SU-DHL-6 (cell line): ENCODE results near the gene GNAI1.

ENCODE experiments used
- H2AFZ ChIP-seq: fragments of 200-600 bp; sonication (generic); 2 replicates; pipeline ENCODE4 v1.6.1; 2014; ENCODE audit warnings: low read depth, mild to moderate bottlenecking, moderate library complexity, mixed read lengths, antibody characterized with exemption, low read length; ENCODE audit not compliant: severe bottlenecking
- H3F3A ChIP-seq: fragments of 200-600 bp; shearing (Covaris generic); 2 replicates; pipeline ENCODE4 v1.6.0; 2016; ENCODE audit warnings: antibody characterized with exemption, mild to moderate bottlenecking; ENCODE audit not compliant: insufficient read depth
- H3K27ac ChIP-seq: fragments of 200-600 bp; sonication (generic); 2 replicates; pipeline ENCODE4 v1.5.1; 2016; ENCODE audit warnings: low read depth, mild to moderate bottlenecking, low read length, moderate library complexity, mixed read lengths
- H3K27me3 ChIP-seq: fragments of 200-600 bp; sonication (generic), shearing (Covaris generic); 2 replicates; pipeline ENCODE4 v1.6.0; 2014; ENCODE audit warnings: mild to moderate bottlenecking, low read length
- H3K36me3 ChIP-seq: fragments of 200-600 bp; sonication (generic); 2 replicates; pipeline ENCODE4 v1.6.1; 2014; ENCODE audit warnings: mild to moderate bottlenecking, low read length, mixed read lengths
- H3K4me2 ChIP-seq: fragments of 300-600, 200-600 bp; shearing (Covaris generic), sonication (generic); 2 replicates; pipeline ENCODE4 v1.6.0; 2014; ENCODE audit warnings: low read length, low read depth, mild to moderate bottlenecking; ENCODE audit not compliant: poor library complexity, severe bottlenecking
- H3K4me3 ChIP-seq: fragments of 200-600 bp; sonication (generic); 2 replicates; pipeline ENCODE4 v1.5.1; 2014; ENCODE audit warnings: antibody characterized with exemption, low read length, mild to moderate bottlenecking, mixed read lengths; ENCODE audit not compliant: insufficient read depth, poor library complexity, severe bottlenecking
- H3K79me2 ChIP-seq: fragments of 200-600 bp; sonication (generic); 2 replicates; pipeline ENCODE4 v1.6.1; 2014; ENCODE audit warnings: mild to moderate bottlenecking, low read length, moderate library complexity; ENCODE audit not compliant: insufficient read depth
- H3K9ac ChIP-seq: fragments of 200-600 bp; sonication (generic); 2 replicates; pipeline ENCODE4 v1.7.0; 2014; ENCODE audit warnings: mild to moderate bottlenecking, low read length
- H3K9me2 ChIP-seq: fragments of 200-600 bp; sonication (generic); replicated peaks from 2 replicates; pipeline ENCODE4 v1.6.1; 2014; ENCODE audit warnings: low read length; ENCODE audit not compliant: insufficient read depth
- H3K9me3 ChIP-seq: fragments of 200-600 bp; sonication (generic); 2 replicates; pipeline ENCODE4 v1.6.1; 2014; ENCODE audit warnings: low read length, mixed read lengths; ENCODE audit not compliant: insufficient read depth
- H4K20me1 ChIP-seq: fragments of 200-600 bp; sonication (generic); 2 replicates; pipeline ENCODE4 v1.6.1; 2014; ENCODE audit warnings: low read depth, mild to moderate bottlenecking, antibody characterized with exemption, low read length, moderate library complexity, mixed read lengths
- EZH2phosphoT487 ChIP-seq: fragments of 200-600 bp; sonication (generic), shearing (Covaris generic); conservative IDR thresholded peaks from 2 replicates; pipeline ENCODE4 v1.6.1; 2018; ENCODE audit warnings: mild to moderate bottlenecking, antibody characterized with exemption, low read length, moderate library complexity, mixed read lengths
- TF ChIP-seq, protein P1 (sequence below): fragments of 200-600 bp; sonication (generic); IDR thresholded peaks from one replicate; pipeline ENCODE4 v1.5.1; 2017; ENCODE audit warnings: antibody characterized with exemption, mild to moderate bottlenecking, low read length, moderate library complexity; ENCODE audit not compliant: insufficient read depth, poor library complexity, severe bottlenecking

The GNAI1 gene

DNA sequence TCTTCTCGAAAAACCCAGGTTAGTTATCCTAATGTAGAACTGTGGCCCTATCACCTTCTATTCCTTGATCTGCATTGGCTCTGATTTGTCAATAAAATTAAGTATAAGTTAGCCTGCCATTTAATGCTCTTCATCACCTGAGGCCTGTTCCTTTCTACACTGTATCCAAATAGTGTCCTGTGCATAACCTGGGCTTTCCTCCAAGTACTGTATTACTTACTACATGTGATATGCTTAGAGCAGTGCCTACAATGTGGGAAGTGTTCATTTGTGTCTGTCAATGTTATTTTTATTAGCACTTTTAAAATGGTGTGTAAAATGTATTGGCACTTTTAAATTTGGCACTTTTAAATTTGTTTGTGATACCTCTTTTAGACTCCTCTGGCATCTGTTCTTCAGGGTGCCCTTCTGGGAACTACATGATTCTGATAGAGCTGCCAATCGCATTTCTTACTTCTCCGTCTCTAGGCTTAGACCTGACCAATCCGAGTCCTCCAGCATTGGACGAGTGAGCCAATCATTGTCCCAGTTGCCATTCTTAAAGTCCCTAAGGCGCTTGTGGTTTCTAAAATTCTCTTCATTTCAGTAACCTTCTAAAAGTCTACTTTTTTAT is 85.5 kb downstream of the GNAI1 start:
- no peaks in the 10 kb centered on the region for H3K27me3 ChIP-seq
- no peak overlapping the region for H2AFZ ChIP-seq
- H3K9ac ChIP-seq: no peak overlapping the region

DNA sequence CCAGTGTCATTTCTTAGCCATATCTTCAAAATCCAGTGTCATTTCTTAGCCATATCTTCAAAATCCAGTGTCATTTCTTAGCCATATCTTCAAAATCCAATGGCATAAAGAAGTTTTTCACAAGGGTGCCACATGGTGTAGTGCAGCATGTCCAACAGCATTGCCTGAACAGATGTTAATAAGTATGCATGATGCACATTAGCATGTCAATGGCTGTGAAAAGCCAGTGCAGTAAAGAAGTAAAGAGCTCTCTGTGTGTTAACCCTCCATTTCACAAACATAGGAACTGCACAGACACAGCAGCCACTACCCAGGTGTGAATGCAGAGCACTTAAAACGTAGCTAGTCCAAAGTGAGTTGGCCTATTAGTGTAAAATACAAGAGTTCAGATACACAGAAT is 89.8 kb downstream of the GNAI1 start:
- Histone ChIP-seq H2AFZ (no peak overlapping the region), H3K27me3 (no peaks in the 10 kb centered on the region), H3K9me2 (no peaks in the 10 kb centered on the region), H4K20me1 (no peaks in the 10 kb centered on the region), H3K4me2 (no peak overlapping the region), H3K79me2 (no peaks in the 10 kb centered on the region), H3F3A (no peaks in the 10 kb centered on the region), H3K27ac (no peak overlapping the region), H3K36me3 (no peaks in the 10 kb centered on the region), H3K9me3 (no peaks in the 10 kb centered on the region), H3K4me3 (no peak overlapping the region), H3K9ac (no peak overlapping the region)
- TF ChIP-seq EZH2phosphoT487: no peak
- TF ChIP-seq, protein P1, sequence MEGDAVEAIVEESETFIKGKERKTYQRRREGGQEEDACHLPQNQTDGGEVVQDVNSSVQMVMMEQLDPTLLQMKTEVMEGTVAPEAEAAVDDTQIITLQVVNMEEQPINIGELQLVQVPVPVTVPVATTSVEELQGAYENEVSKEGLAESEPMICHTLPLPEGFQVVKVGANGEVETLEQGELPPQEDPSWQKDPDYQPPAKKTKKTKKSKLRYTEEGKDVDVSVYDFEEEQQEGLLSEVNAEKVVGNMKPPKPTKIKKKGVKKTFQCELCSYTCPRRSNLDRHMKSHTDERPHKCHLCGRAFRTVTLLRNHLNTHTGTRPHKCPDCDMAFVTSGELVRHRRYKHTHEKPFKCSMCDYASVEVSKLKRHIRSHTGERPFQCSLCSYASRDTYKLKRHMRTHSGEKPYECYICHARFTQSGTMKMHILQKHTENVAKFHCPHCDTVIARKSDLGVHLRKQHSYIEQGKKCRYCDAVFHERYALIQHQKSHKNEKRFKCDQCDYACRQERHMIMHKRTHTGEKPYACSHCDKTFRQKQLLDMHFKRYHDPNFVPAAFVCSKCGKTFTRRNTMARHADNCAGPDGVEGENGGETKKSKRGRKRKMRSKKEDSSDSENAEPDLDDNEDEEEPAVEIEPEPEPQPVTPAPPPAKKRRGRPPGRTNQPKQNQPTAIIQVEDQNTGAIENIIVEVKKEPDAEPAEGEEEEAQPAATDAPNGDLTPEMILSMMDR: no peak

More for the DNA sequence above, 85.5 kb downstream of the GNAI1 start:
- Histone ChIP-seq H3K9me2 (no peaks in the 10 kb centered on the region), H3K79me2 (no peaks in the 10 kb centered on the region), H3K27ac (no peak overlapping the region), H4K20me1 (no peaks in the 10 kb centered on the region), H3K4me2 (no peak overlapping the region), H3F3A (no peaks in the 10 kb centered on the region), H3K4me3 (no peak overlapping the region), H3K36me3 (no peaks in the 10 kb centered on the region), H3K9me3 (no peaks in the 10 kb centered on the region)
- TF ChIP-seq, protein P1: no peak
- TF ChIP-seq EZH2phosphoT487: no peak

DNA sequence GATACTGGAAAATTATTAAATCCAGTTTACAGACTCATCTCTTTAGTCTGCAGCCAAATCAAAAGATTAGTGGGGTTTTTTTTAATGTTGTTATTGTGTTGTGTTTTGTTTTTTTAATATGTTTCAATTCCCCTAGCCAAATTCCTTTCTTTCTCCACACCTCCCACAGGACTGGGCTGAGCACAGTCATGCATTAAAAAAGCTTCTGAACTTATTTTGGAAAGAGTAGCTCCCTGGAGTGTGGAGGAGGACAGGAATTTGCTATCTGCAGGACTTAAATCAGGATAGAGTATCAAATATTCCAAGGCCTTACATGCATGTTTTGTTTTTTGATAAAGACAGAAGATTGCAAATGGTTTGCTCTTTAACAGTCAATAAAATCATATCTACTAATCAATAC is 90.7 kb downstream of the GNAI1 start:
- Histone ChIP-seq H3F3A (no peaks in the 10 kb centered on the region), H3K4me3 (no peak overlapping the region), H3K27ac (no peak overlapping the region), H3K79me2 (no peaks in the 10 kb centered on the region), H3K27me3 (no peaks in the 10 kb centered on the region), H3K9ac (no peak overlapping the region), H3K9me2 (no peaks in the 10 kb centered on the region), H3K36me3 (no peaks in the 10 kb centered on the region), H3K9me3 (no peaks in the 10 kb centered on the region), H4K20me1 (no peaks in the 10 kb centered on the region), H3K4me2 (no peak overlapping the region), H2AFZ (no peak overlapping the region)
- TF ChIP-seq, protein P1: no peak
